Caco-2 (cell line): ENCODE data around the gene MID1. TPM values are rescaled to one million over a fixed set of nuclear protein-coding genes. Genes with fewer than 3 reads are reported as not detected.

ENCODE experiments used
- BruUV-seq: library from RNA; stranded (reverse); fragments of 400-500 nt; replicated peaks from 2 replicates; lab custom pipeline; 2021; lab: Mats Ljungman, UMichigan
- CTCF ChIA-PET: fragments of 300-600 bp; sonication (Branson Sonifier 250); formaldehyde crosslinking; loops from one replicate; lab custom pipeline; 2022; ENCODE audit warnings: antibody characterized with exemption; lab: Charles Lee
- POLR2A ChIA-PET: fragments of 300-600 bp; sonication (Branson Sonifier 250); formaldehyde crosslinking; loops from one replicate; lab custom pipeline; 2022; ENCODE audit warnings: antibody characterized with exemption; lab: Charles Lee
- DNase-seq, 2 experiments: peaks; one replicate each; pipeline versions ENCODE4 v3.0.0 to v3.0.0-alpha.2; 2020 to 2022
- H3K27me3 ChIP-seq: replicated peaks from 2 replicates; pipeline ENCODE4 v1.6.0; 2011; ENCODE audit warnings: low read length; ENCODE audit not compliant: control insufficient read depth, insufficient read depth
- H3K36me3 ChIP-seq: 2 replicates; pipeline ENCODE4 v1.5.1; 2011; ENCODE audit warnings: low read length; ENCODE audit not compliant: control insufficient read depth, insufficient read depth
- H3K4me1 ChIP-seq: fragments of 250-450 bp; sonication (Bioruptor Pico); 2 replicates; pipeline ENCODE4 v1.5.1; 2020; ENCODE audit warnings: mild to moderate bottlenecking
- H3K4me3 ChIP-seq: 2 replicates; pipeline ENCODE4 v1.5.1; 2011; ENCODE audit warnings: low read depth, mild to moderate bottlenecking, control low read depth, low read length
- H3K9me3 ChIP-seq: fragments of 250-450 bp; sonication (Bioruptor Pico); 2 replicates; pipeline ENCODE4 v1.5.1; 2020; ENCODE audit warnings: mild to moderate bottlenecking, moderate library complexity
- H3K27ac Mint-ChIP-seq: one replicate; pipeline ENCODE4 v1.8.0; 2022; ENCODE audit warnings: mixed read lengths; ENCODE audit not compliant: unreplicated experiment
- H3K27me3 Mint-ChIP-seq: one replicate; pipeline ENCODE4 v1.8.0; 2022; ENCODE audit warnings: mixed read lengths; ENCODE audit not compliant: insufficient read depth, unreplicated experiment
- H3K36me3 Mint-ChIP-seq: one replicate; pipeline ENCODE4 v1.8.0; 2022; ENCODE audit warnings: mild to moderate bottlenecking, mixed read lengths; ENCODE audit not compliant: insufficient read depth, unreplicated experiment
- H3K4me1 Mint-ChIP-seq: one replicate; pipeline ENCODE4 v1.8.0; 2022; ENCODE audit warnings: low read depth, mixed read lengths; ENCODE audit not compliant: unreplicated experiment
- H3K4me3 Mint-ChIP-seq: one replicate; pipeline ENCODE4 v1.8.0; 2022; ENCODE audit warnings: mild to moderate bottlenecking, moderate library complexity, mixed read lengths; ENCODE audit not compliant: unreplicated experiment
- H3K9me3 Mint-ChIP-seq: one replicate; pipeline ENCODE4 v1.8.0; 2022; ENCODE audit warnings: mixed read lengths; ENCODE audit not compliant: unreplicated experiment
- CTCF ChIP-seq, 2 experiments: fragments of 200-600 bp in 1 of 2; IDR thresholded peaks; 1 replicate in 1 of 2; 2 replicates in 1 of 2; pipeline versions ENCODE4 v1.5.1 to v1.8.0; 2011 to 2022; ENCODE audit warnings: antibody characterized with exemption in 1 of 2, control low read depth in 1 of 2, inconsistent platforms in 1 of 2, low read depth in 1 of 2, low read length in 1 of 2, mild to moderate bottlenecking in 1 of 2, moderate library complexity in 1 of 2; ENCODE audit not compliant: insufficient read depth in 1 of 2, severe bottlenecking in 1 of 2, unreplicated experiment in 1 of 2
- intact Hi-C: fragments of 100-400 bp; cut with micrococcal nuclease; formaldehyde crosslinking; loops from one replicate; pipeline ENCODE4 v1.10.0; 2022; ENCODE audit not compliant: unreplicated experiment
- total RNA-seq: library from RNA; stranded (reverse); gene quantifications from 2 replicates; pipeline ENCODE4 v1.2.3, GENCODE V29; 2022

The MID1 gene
- total RNA-seq, 1 experiment from 2014 or later = 61.3 TPM

GRCh38 chrX:10395643-10396042 is 224.7 kb downstream of the MID1 start:
- POLR2A ChIA-PET = no interaction called here
- H3K27me3 ChIP-seq = no peaks in the 10 kb centered on the region
- Mint-ChIP-seq H3K27me3 (peaks cover 6% of the 10 kb centered on the region), H3K4me3 (no peak overlapping the region), H3K27ac (no peak overlapping the region), H3K36me3 (no peaks in the 10 kb centered on the region), H3K4me1 (peaks cover 6% of the 10 kb centered on the region), H3K9me3 (no peaks in the 10 kb centered on the region)
- H3K9me3 ChIP-seq = no peaks in the 10 kb centered on the region
- no TSS peak for BruUV-seq
- no peak for TF ChIP-seq CTCF (IDR thresholded peaks at IDR 0.05; ENCODE audit: insufficient read depth in 1 of 2, low read depth in 1 of 2, low read length in 1 of 2, severe bottlenecking in 1 of 2, unreplicated experiment in 1 of 2)
- DNase-seq = no peak
- no peaks in the 10 kb centered on the region for H3K36me3 ChIP-seq
- CTCF ChIA-PET = no interaction called here
- H3K4me1 ChIP-seq = no peaks in the 10 kb centered on the region
- intact Hi-C loops = no loop called here
- H3K4me3 ChIP-seq = no peak overlapping the region
